Esophagus muscularis mucosa (tissue), 4 donors: ENCODE data around the gene ST7L. TPM values are rescaled to one million over a fixed set of nuclear protein-coding genes. Genes with fewer than 3 reads are reported as not detected.

Experiments
- DNase-seq: peaks from one replicate; pipeline ENCODE4 v3.0.0-alpha.2; 2017; ENCODE audit errors: extremely low spot score
- H3K27ac ChIP-seq, 4 donors: fragments of 200-600 bp; sonication (generic); replicated peaks in 1 of 4; 1 replicate in 3 of 4; 2 replicates in 1 of 4; pipeline ENCODE4 v1.5.1; 2016 to 2019; ENCODE audit warnings: mild to moderate bottlenecking in 1 of 4
- H3K27me3 ChIP-seq, 4 donors: fragments of 200-600 bp; sonication (generic); one replicate each; pipeline versions ENCODE4 v1.5.1 to v1.6.0; 2016 to 2019
- H3K36me3 ChIP-seq, 4 donors: fragments of 200-600 bp; sonication (generic); one replicate each; pipeline ENCODE4 v1.5.1; 2016 to 2019
- H3K4me1 ChIP-seq, 4 donors: fragments of 200-600 bp; sonication (generic); one replicate each; pipeline ENCODE4 v1.5.1; 2016 to 2019
- H3K4me3 ChIP-seq, 4 donors: fragments of 200-600 bp; sonication (generic); 1 replicate in 2 of 4; 2 replicates in 2 of 4; pipeline ENCODE4 v1.5.1; 2016 to 2019; ENCODE audit warnings: mild to moderate bottlenecking in 4 of 4, moderate library complexity in 1 of 4
- H3K9me3 ChIP-seq, 4 donors: fragments of 200-600 bp; sonication (generic); 1 replicate in 3 of 4; 2 replicates in 1 of 4; pipeline ENCODE4 v1.5.1; 2016 to 2019
- EP300 ChIP-seq: sonication (generic); formaldehyde crosslinking; IDR thresholded peaks from one replicate; pipeline ENCODE4 v1.6.1; 2017; ENCODE audit warnings: antibody characterized with exemption
- POLR2A ChIP-seq: fragments of 450-650 bp; IDR thresholded peaks from one replicate; pipeline ENCODE4 v1.6.1; 2017; ENCODE audit warnings: antibody characterized with exemption, moderate library complexity, mild to moderate bottlenecking, low read depth
- POLR2AphosphoS5 ChIP-seq, 2 donors: sonication (generic); formaldehyde crosslinking; IDR thresholded peaks; one replicate each; pipeline ENCODE4 v1.6.1; 2017; ENCODE audit warnings: antibody characterized with exemption in 2 of 2
- WGBS: methylation state at CpG from one replicate; pipeline ENCODE4 v1.1.5; 2018; 5-methylcytosine and 5-hydroxymethylcytosine counted together
- intact Hi-C: fragments of 100-400 bp; cut with DNase I; formaldehyde crosslinking; loops from one replicate; pipeline ENCODE4 v1.15.1; 2023
- total RNA-seq, 4 donors: library from RNA; depleted of rRNA; stranded (reverse); fragments of >200 nt; gene quantifications; one replicate each; pipeline versions ENCODE4 v1.1.0 to v1.2.1, GENCODE V29; 2016
- TF ChIP-seq, protein P1 (sequence below), 3 experiments: fragments of 200-600 bp in 2 of 3; fragments of 450-650 bp in 1 of 3; sonication (generic) in 2 of 3; IDR thresholded peaks; one replicate each; pipeline ENCODE4 v1.5.1; 2017 to 2019; ENCODE audit warnings: antibody characterized with exemption in 3 of 3, mild to moderate bottlenecking in 2 of 3, moderate library complexity in 1 of 3

ST7L gene
- total RNA-seq, 4 donors from 2014 or later = 12.9 to 23.0 (median 21.0) TPM

DNA sequence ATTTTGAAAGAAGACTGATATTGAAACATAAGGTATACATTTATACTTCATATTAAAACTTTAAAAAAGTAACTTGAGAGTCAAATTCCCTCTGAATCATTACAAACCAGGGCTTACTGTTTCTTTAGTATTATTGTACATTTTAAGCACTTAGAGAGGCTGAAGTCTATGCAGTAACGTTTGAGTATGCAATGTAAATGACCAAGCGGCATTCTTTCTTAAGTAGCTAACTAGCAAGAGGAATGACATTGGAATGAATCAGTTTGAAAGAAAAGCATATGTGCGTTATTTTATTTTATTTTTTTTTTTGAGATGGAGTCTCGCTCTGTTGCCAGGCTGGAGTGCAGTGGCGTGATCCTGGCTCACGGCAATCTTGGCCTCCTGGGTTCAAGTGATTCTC lies 85.9 kb downstream of the ST7L start:
- intact Hi-C loops = no loop called here
- H3K4me1 ChIP-seq = peaks cover 0 to 5% (median 2%) of the 10 kb centered on the region in 4 donors
- H3K36me3 ChIP-seq = peaks cover 0 to 29% (median 6%) of the 10 kb centered on the region in 4 donors
- no peak for DNase-seq
- no peaks in the 10 kb centered on the region for H3K27me3 ChIP-seq
- TF ChIP-seq, protein P1, sequence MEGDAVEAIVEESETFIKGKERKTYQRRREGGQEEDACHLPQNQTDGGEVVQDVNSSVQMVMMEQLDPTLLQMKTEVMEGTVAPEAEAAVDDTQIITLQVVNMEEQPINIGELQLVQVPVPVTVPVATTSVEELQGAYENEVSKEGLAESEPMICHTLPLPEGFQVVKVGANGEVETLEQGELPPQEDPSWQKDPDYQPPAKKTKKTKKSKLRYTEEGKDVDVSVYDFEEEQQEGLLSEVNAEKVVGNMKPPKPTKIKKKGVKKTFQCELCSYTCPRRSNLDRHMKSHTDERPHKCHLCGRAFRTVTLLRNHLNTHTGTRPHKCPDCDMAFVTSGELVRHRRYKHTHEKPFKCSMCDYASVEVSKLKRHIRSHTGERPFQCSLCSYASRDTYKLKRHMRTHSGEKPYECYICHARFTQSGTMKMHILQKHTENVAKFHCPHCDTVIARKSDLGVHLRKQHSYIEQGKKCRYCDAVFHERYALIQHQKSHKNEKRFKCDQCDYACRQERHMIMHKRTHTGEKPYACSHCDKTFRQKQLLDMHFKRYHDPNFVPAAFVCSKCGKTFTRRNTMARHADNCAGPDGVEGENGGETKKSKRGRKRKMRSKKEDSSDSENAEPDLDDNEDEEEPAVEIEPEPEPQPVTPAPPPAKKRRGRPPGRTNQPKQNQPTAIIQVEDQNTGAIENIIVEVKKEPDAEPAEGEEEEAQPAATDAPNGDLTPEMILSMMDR (IDR thresholded peaks at IDR 0.05) = no peak
- no peak for TF ChIP-seq EP300
- TF ChIP-seq POLR2AphosphoS5 (IDR thresholded peaks at IDR 0.05) = no peak
- TF ChIP-seq POLR2A = no peak
- 92% methylated on average over 6 of the region's 6 CpGs for WGBS
- no peak overlapping the region for H3K4me3 ChIP-seq
- no peak overlapping the region for H3K27ac ChIP-seq
- no peaks in the 10 kb centered on the region for H3K9me3 ChIP-seq

DNA sequence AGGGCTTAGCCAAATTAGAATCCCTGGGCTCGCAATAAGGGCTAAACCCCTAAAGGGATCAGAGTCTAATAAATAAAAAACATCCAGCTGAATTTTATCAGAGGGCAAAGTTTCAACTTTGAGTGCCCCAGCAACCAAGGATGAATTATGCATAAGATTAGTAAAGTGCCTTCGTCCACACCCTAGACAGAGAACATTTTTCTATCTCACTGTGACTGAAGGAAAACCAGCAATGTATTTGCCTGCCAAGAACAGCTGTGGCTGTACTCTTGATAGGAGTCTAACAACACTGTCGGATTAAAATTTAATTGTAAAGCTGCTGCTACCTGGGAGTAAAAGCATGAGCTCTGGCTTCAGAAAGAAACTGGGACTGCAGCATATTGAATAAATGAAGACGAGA lies 86.9 kb downstream of the ST7L start:
- Histone ChIP-seq H3K36me3 (peaks cover 0 to 36% (median 14%) of the 10 kb centered on the region in 4 donors), H3K27me3 (no peaks in the 10 kb centered on the region), H3K4me3 (no peak overlapping the region), H3K27ac (no peak overlapping the region), H3K9me3 (no peaks in the 10 kb centered on the region), H3K4me1 (no peaks in the 10 kb centered on the region)
- no peak for TF ChIP-seq POLR2AphosphoS5 (IDR thresholded peaks at IDR 0.05)
- TF ChIP-seq, protein P1 (IDR thresholded peaks at IDR 0.05) = no peak
- TF ChIP-seq EP300 = no peak
- no peak for TF ChIP-seq POLR2A
- no peak for DNase-seq
- 83% methylated on average over 4 of the region's 4 CpGs for whole genome bisulfite sequencing
- intact Hi-C loops = no loop called here

DNA sequence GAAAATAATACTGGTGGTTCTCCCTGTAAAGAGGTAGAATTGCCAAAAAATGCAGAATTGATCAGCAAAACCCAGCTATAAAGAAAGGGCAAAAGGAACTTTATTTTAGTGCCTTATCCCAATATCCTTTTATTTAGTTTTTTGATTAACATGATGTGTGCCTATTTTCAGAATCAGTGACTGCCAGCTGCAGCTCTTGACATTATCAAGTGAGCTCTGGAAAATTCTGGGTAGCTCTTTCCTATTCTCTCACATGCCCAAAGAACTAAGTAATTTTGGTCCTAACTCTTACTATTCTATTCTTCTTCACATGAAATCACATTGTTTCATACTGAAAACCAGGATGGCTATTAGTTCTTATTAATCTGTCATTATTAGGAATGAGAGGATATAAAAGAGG lies 88.1 kb downstream of the ST7L start:
- intact Hi-C loops = no loop called here
- no peak overlapping the region for H3K4me3 ChIP-seq
- no peaks in the 10 kb centered on the region for H3K27me3 ChIP-seq
- no peaks in the 10 kb centered on the region for H3K9me3 ChIP-seq
- TF ChIP-seq POLR2A (no peak), POLR2AphosphoS5 (IDR thresholded peaks at IDR 0.05) (no peak), EP300 (no peak)
- no peaks in the 10 kb centered on the region for H3K4me1 ChIP-seq
- no peak for DNase-seq
- peaks cover 0 to 40% (median 21%) of the 10 kb centered on the region in 4 donors for H3K36me3 ChIP-seq
- no peak overlapping the region for H3K27ac ChIP-seq

DNA sequence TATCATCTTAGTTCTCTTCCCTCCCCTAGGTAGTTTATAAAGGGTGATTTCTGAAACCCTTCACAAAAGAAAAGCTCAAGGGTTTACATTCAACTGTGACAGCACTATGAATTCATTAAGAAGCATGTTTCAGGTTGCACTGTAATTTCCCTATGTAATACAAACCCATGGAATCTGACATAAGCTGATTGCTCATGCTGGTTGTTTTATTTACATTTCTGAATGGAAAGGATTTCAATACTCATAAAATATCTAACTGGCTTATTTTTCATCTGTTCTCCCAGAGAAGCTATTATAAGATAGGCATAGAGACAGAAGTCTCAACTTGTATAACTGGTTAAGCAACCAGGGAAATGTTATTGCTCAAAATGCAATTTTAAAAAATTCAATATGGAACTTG lies 89.6 kb downstream of the ST7L start:
- intact Hi-C loops = no loop called here
- Histone ChIP-seq H3K27me3 (no peaks in the 10 kb centered on the region), H3K4me3 (no peak overlapping the region), H3K9me3 (no peaks in the 10 kb centered on the region), H3K36me3 (peaks cover 8 to 49% (median 33%) of the 10 kb centered on the region in 4 donors), H3K4me1 (no peaks in the 10 kb centered on the region), H3K27ac (no peak overlapping the region)
- TF ChIP-seq, protein P1 (IDR thresholded peaks at IDR 0.05) = no peak
- TF ChIP-seq POLR2AphosphoS5 (IDR thresholded peaks at IDR 0.05) = no peak
- TF ChIP-seq EP300 = no peak
- TF ChIP-seq POLR2A = no peak
- DNase-seq = no peak

DNA sequence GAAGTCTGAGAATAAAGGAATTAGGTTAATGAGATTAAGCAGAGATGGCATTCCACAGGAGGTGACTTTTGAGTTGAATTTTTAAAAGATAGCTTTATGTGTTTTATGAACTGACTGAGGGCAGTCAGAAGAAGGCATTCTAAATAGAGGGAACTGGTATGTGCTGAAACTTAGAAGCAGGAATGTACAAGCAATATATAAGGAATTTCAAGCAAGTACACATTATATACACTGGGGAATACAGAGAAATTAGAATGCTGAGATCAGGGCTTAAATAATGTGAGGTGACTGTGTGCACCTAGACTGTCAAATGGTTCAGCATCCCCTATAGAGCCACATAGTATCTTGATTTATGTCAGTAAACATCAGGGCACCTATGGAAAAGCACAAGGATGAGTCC lies 90.9 kb downstream of the ST7L start:
- peaks cover 8 to 46% (median 30%) of the 10 kb centered on the region in 4 donors for H3K36me3 ChIP-seq
- H3K27me3 ChIP-seq = no peaks in the 10 kb centered on the region
- intact Hi-C loops = no loop called here
- no peak overlapping the region for H3K27ac ChIP-seq
- H3K9me3 ChIP-seq = no peaks in the 10 kb centered on the region
- H3K4me3 ChIP-seq = no peak overlapping the region
- TF ChIP-seq EP300 (no peak), POLR2AphosphoS5 (IDR thresholded peaks at IDR 0.05) (no peak), POLR2A (no peak)
- TF ChIP-seq, protein P1 (IDR thresholded peaks at IDR 0.05) = no peak
- DNase-seq = no peak
- H3K4me1 ChIP-seq = peaks cover 0 to 4% (median 0%) of the 10 kb centered on the region in 4 donors
